Measurements from ENCODE around the gene CSNK1A1L.

Gene CSNK1A1L

DNA sequence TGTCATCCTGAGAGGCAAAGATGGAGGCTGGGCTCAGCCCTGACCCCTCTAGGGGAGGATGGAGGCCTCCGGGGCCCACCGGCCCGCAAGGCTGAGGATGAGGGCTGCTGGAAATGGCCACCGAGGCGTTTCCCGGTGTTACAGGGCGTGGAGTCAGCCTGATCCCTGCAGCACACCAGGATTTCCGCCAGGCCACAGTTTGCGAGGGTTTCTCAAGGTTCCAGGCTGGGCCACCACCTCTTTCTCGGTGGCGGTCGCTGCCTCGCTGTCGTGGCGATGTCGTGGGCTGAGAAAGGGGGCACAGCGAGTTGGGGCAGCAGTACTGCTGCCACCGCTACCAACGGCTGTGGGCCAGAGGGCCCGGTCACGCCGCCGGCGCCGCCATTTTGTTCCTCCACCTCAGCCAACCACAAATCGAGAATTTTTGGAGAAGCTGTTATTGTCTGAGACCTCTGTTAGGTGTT, at the start of gene CSNK1A1L:
TSS of gene CSNK1A1L (minus strand) at position 414 of the 464 bp plus-strand sequence. CDS start at position 6, 408 bp downstream.
- no peak for DNase-seq (ENCODE audit: low read depth, low spot score)

DNA sequence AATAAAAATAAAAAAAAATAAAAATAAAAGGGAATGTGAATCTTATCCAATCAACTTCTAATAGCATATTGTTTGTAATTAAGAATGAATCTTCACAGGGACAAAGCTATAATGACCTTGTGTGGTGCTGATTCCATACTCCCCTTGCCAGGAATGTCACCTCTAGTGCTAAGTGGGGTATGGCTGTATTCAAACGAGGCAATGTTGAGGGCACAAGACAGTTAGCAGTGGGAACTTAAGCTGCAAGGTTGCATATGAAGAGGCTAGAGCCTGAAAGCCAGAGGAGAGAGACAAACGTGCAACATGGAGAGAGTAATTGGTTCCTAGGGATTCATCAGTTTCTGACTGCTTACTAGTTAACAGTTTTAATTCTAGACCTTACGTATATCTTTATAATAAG, 43.9 kb upstream of the CSNK1A1L start:
- no peak for DNase-seq (ENCODE audit: low read depth, low spot score)

DNA sequence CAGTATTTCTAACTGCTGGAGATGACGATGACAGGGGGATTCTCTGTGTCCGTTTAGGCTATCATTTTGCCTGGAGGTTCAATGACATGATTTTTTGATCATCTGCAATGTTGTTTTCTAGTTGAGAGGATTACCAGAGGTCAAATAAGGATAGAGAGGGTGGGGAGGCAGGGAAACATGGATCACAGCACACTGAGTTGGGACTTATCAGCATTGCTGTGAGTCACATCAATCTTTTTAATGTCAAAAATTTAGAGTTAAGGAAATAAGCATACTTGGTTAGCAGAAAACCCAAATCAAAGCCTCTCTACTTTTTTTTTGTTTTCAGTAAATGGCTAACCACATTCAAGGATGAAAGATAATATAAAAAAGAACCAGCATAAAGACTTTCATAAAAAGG, 43.0 kb upstream of the CSNK1A1L start:
- no peak for DNase-seq (ENCODE audit: low read depth, low spot score)

DNA sequence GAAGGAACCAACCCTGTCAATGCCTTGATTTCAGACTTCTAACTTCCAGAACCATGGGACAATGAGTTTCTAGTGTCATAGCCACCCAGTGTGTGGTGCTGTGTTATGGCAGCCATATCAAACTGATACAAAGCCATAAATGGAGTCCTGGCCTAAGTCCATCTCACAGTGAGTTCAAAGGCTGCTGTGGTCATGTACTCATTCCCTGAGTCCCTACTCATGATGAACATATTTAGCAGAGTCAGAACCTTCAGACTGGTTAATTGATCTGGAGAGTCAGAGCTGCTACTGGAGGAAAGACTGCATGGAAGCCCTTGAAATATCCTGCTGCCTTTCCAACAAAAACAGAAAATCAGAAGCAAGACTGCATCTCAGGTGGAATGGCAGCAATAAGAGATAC, 39.2 kb upstream of the CSNK1A1L start:
- no peak for DNase-seq (ENCODE audit: low read depth, low spot score)

DNA sequence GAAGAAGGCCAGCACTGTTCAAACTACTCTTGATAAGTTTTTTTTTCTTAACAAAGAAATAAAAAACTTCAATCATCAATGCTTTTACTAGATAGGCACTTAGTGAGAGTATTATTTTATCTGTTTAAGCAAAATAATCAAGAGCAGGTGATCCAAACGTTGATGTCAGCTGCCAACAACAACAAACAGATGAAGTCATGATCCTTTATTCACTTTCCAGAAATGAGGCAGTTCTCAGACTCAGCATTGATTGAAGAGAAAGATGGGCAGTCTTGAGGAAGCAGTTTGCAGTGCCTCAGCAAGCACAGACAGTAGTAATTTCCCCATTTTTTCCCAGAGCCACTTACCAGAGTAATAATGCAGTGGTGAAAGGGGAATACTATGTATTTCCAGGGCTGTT, 38.4 kb upstream of the CSNK1A1L start:
- DNase-seq (ENCODE audit: low read depth, low spot score), result no peak

DNA sequence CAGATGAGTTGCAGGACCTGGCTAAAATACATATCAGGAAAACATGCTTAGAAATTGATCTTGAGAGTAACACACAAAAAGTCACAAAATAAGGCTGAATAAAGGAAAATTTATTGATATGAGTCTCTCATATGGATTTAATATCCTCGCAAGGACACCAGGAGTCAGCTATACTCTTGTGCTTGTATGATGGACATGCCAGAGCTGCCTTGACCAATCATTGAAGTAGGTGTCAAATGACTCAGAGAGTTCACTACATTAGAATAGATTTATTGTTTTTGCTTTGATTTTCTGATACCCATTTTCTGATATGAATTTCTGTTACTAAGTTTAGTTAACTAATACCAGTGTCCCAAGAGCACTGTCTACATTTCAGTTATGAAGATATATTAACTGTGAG, 37.4 kb upstream of the CSNK1A1L start:
- no peak for DNase-seq (ENCODE audit: low read depth, low spot score)

DNA sequence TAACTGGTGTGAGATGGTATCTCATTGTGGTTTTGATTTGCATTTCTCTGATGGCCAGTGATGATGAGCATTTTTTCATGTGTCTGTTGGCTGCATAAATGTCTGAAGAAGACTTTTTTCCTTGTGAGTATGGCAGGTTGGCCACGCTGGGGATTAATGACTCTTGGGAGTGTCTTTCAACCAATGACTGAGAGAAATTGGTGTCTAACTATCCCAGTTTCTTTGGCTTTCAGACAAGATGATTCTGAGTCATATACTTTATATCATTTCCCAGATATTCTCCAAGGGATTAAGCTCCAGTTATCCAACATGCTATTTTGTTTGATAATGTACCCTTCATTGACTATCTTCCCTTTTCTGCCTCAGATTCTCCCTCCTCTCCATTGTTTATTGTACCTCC, 35.5 kb upstream of the CSNK1A1L start:
- no peak for DNase-seq (ENCODE audit: low read depth, low spot score)

DNA sequence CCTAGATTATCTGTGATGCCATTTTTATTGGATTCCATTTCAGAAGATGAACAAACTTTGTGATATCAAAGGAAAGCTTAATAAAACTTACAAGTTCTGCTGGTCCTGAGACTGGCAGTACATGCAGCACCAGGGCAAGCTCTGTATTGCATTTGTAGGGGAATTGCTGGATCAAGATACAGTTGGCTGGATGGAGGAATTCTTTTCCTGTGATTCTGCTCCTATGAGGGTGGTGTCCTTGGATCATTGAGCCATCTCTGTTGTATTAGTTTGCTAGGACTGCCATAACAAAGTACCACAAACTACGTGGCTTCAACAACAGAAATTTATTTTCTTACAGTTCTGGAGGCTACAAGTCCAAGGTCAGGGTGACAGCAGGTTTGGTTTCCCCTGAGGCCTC, 33.9 kb upstream of the CSNK1A1L start:
- DNase-seq (ENCODE audit: low read depth, low spot score), result no peak

DNA sequence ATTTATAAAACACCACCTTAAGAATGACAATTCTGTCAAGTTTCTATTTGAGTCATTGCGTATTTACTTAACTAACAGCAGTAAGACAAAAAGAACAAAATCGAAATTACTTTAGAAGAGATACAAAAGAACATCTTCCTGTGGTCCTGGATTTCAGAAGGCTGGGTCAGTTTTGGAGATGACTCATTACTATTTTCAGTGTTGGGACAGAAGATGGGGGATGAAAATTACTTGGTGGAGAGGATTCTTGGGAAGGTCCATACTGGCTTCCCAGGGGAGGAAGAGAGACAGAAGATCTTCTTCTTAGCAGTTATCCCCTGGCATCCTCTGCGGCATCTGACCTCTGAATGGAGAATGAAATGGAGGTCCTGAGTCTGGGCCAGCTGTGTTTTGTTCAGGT, 33.5 kb upstream of the CSNK1A1L start:
- no peak for DNase-seq (ENCODE audit: low read depth, low spot score)

DNA sequence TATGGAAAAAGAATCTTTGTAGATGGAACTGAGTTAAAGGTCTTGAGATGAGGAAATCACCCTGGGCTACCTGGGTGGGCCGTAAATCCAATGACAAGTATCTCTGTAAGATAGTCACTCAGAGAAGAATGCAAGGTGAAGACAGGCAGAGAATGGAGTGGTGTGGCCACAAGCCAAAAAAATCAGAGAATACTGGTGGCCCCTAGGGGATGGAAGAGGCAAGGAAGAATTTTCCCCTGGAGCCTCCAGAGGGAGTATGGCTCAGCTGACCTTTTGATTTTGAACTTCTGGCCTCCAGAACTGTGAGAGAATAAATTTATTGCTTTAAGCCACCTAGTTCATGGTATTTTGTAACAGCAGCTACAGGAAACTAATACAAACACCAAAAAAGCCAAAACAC, 32.7 kb upstream of the CSNK1A1L start:
- DNase-seq (ENCODE audit: low read depth, low spot score), result no peak

DNA sequence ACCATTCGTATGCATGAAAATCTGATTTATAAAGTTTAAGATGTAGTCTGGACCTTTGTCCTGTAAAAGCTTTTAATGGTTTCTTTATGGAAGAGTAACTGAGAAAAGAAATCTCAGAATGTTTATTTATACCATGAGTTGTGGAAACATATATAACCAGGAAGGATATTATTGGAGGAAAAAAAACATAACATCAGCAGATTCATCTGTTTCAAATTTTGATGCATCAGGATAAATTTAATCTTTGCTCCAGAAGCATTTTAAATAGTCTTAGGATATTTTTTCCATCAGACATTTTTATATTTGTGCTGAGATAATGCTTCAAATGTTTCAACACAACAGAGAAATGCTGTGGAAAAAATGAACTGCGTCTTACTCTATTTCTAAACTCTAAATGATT, 31.2 kb upstream of the CSNK1A1L start:
- no peak for DNase-seq (ENCODE audit: low read depth, low spot score)

DNA sequence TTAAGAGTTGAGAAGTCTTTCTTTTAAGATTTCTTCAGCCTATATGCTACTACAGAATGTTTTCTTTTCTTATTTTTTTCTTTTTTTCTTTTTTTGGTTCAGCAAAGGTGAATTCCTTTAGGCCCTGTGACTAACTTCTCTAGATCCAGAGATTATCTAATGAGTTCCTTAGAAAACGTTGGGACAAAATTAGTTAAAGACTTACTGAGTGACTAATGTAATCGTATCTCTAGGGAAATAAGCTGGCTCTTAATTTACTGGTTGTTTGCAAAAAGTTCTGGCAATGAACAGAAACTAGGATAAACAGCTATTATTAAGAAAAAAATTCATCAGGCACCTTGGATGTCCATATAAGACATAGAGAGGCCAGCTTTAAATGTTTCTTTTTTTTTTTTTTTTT, 30.7 kb upstream of the CSNK1A1L start:
- no peak for DNase-seq (ENCODE audit: low read depth, low spot score)

DNA sequence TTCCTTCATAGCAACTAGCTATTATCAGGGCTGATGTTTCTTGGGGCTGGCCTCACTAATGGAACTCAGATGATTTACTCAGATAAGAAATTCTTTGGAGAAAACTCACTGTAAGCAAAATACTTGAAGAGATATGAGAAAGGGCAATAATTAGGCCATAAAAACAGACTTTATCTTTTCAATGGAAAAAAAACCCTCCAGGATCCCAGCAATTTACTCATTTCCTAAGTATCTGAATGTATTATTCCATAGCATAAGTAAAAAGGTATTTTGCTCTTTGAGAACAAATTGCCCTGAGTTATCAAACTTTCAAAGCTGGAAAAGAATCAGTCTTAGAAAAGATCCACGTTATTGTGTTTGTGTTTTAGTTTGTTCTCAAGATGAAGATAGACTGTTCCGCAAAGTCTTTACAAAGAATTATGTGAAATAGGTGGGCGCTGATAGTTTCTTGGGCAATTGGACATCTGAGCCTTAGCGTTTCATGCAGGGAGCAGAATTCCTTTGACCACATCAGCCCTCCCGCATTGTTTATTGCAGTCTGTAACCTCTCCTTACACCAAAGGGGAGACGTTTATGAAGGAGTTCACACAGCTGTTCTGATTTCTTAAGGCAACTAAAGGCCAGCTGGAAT, 29.1 kb upstream of the CSNK1A1L start:
- no peak for DNase-seq (ENCODE audit: low read depth, low spot score)

DNA sequence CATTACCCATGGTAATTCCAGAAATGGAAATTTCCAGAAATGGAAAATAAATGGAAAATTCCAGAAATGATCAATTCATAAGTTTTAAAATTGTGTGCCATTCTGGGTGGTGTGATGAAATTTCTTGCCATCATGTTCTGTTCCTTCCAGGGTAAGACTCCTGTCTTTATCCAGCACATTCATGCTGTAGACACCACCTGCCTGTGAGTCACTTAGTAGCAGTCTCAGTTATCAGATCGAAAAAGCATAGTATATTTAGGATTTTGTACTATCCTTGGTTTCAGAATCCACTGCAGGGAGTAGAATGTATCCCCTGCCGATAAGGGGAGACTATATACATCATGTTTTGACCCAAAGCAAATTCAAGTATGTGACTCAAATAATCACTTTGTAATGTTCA, 26.7 kb upstream of the CSNK1A1L start:
- DNase-seq (ENCODE audit: low read depth, low spot score), result no peak

DNA sequence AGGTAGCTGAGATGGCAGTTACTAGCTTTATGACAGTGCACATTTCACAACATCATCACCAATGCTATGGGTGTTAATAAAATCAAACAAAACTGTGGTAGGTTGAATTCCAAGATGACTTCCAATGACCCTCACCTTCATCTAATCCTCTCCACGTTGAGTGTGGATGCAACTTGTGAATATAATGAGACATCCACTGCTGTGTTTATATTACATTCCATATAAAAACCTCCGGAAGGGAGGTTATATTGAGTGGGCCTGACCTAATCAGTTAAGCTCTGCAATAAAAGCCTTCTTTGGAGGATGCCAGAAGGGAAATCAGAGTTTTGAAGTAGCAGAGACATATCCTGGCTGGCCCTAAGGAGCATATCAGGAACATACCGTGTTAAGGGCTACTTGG, 25.6 kb upstream of the CSNK1A1L start:
- no peak for DNase-seq (ENCODE audit: low read depth, low spot score)

DNA sequence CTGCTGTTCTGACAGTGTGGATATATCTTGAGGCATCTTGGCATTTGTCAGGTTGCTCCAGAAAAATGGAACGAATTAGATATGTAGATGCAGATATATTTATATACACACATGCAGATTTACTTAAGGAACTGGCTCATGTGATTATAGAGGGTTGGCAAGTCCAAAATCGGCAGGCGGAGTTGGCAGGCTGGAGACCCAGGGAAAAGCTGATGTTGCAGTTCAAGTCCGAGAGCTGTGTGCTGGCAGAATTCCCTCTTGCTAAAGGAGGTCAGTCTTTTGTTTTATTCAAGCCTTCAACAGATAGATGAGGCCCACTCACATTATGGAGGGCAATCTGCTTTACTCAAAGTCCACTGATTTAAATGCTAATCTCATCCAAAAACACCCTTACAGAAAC, 24.4 kb upstream of the CSNK1A1L start:
- no peak for DNase-seq (ENCODE audit: low read depth, low spot score)

DNA sequence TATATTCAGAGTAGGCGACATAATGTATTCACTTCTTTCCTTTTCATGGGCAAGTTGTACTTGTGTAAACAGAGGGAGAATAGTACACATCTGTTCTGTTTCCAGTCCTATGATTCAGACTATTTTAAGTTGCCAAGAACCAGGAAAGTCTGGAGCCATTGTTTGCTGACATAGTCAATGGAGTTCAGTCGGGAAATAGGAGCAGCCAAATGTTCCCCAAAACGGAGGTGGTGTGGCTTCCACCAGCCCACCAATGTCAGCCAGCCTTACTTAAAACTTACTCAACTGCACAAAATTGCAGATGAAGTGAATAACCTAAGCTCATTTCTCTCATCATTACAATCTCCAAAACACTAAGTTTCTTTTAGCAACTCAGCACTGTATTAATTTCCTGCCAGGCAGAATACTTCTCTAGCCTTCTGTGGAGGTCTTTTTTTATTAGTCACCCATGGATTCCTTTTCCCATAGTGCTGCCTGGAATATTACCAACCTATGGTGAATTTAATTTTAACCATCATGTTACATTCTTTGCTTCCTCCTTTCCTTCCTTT, 22.3 kb upstream of the CSNK1A1L start:
- no peak for DNase-seq (ENCODE audit: low read depth, low spot score)

DNA sequence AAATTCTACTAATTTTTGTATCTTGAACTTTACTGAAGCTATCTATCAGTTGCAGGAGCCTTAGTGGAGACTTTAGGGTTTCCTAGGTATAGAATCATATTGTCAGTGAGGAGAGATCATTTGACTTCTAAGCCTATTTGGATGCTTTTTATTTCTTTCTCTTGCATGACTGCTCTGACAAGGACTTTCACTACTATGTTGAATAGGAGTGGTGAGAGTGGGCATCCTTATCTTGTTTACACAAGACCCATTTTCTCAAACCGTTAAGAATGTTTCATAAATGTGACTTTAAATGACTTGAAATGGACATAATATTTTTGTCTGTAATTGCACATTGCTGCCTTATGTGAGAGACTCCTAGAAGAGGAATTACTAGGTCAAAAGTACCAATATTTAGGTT, 17.9 kb upstream of the CSNK1A1L start:
- no peak for DNase-seq (ENCODE audit: low read depth, low spot score)

DNA sequence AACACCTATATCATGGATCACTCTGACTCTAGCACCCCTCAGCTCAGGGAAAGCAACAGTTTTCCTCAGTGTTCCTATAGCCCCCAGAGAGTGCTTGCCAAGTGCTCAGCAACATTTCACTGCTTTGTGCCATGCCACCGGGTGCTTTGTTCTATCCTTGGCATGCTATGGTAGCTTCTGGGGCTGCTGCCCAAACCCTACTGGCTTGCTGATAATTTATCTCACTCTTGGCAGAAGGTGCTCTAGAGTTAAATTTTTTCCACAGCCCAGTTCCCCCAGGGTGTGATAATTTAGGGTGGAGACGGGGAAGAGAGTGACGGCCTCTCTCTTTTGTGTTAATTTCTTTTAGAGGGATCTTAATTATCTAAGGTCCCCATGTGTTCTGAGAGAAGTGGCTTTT, 12.6 kb upstream of the CSNK1A1L start:
- DNase-seq (ENCODE audit: low read depth, low spot score), result no peak

DNA sequence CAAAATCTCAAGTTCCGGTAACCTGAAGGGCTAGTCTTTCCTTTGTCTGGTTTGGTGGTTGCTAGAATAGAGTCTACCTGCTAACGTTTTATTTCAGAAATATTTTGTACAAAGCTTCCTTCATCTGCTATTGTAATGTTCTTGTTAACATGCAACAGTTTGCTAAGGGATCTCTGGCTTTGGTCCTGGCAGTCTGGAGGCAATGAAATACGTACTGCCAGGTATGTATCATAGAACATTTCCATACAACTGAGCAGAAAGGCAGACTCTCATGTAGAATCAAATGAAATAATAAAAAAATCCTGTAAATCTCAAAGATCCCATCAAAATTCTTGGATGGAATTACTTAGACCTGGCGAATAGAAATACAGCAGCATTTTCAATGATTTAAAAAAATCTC, 8.8 kb upstream of the CSNK1A1L start:
- no peak for DNase-seq (ENCODE audit: low read depth, low spot score)

DNA sequence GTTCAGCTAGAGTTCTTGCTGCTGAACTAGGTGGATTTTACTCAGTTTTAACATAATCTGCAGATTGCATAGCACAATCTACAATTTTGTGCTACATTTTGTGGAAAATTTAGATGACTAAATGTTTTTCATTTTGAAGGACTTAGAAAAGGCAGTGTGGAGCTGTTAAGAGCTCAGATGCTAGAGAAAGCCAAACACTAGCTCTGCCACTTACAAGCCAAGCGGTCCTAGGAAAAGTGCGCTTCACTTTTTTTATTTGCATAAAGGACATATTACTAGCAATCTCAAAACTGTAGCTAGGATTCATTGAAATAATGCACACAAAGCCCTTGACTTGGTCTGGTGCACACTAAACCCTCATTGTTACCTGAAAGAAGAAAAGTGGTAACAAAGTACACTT, 8.1 kb upstream of the CSNK1A1L start:
- DNase-seq (ENCODE audit: low read depth, low spot score), result no peak

DNA sequence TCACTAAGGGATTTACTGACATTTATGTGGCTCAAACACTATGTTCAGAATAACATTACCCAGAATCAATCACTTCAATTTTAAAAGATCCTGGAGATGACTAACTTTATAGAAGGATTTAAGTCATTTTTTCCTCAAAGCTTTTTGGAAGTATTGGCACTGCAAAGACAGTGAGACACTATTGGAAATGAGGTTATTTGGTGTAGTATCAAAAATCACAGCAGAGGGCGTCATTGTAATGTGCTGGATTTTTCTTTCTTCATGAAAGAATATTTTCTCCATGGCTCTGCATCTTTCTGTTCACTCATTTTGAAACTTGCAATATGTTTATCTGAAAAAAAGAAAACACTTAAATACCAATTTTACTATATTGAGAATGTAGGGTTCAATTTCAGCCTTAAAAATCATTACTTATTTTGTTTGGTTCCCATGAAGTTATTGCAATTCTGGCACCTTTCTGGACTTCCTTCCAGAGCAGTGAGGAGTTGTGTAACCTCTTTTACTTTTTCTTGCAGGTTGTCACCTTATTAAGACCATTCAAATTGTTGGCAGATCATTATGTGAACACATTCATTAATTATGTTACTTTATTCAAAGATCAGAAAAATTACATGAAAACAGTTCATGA, 3.7 kb upstream of the CSNK1A1L start:
- DNase-seq (ENCODE audit: low read depth, low spot score), result no peak

DNA sequence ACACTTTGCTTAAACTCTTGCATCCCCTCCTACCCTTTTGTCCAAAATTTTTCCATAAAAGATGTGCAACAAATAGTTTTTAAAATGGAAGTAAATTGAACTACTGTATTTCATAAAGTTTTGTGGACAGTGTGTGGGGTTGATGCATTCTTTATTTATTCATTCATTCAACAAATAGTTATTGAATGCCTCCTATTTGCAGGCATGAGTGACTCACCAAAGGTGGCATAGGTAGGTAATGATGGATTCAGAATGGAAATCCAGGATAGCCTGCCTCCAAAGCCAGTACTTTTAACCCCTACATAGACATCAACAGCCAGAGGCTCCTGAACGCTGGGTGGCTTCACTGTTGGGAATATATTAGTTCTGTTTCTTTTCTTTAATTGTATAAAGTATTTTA, 2.4 kb upstream of the CSNK1A1L start:
- no peak for DNase-seq (ENCODE audit: low read depth, low spot score)

DNA sequence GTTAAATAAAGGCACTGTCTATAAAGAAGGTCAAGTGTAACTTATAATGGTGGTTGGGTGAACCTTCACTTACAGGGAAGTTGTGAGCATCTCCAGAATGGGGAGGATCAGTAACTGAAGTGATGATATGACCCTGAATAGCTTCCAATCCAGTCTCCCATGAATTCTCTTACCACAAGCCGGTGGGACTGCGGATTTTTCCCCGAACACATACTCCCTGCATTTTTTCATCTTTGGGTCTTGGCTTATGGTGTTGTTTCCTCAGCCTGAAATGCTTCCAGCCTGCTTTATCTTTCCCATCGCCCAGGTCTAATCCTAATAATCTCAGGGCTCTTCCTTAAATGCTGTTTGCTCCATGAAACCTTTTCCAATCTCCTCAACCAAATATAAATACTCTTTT, 2.0 kb upstream of the CSNK1A1L start:
- DNase-seq (ENCODE audit: low read depth, low spot score), result no peak
